ENCODE results near the gene ALDH1A2.
A peak's percentile ranks its signal among the peaks of the same experiment; 100 is the strongest.
"Not testable (repeated sequence)": the region's sequence is repeated elsewhere in the genome, so short reads cannot be mapped to it uniquely, and the experiment has no call there.

Gene ALDH1A2

GRCh38 chr15:58066042-58066867 lies 744 bp upstream of the ALDH1A2 start:
- no peak for DNase-seq (ENCODE audit: low spot score)

GRCh38 chr15:58064980-58065444 lies 499 bp downstream of the ALDH1A2 start:
- no peak for DNase-seq (ENCODE audit: low spot score)

DNA sequence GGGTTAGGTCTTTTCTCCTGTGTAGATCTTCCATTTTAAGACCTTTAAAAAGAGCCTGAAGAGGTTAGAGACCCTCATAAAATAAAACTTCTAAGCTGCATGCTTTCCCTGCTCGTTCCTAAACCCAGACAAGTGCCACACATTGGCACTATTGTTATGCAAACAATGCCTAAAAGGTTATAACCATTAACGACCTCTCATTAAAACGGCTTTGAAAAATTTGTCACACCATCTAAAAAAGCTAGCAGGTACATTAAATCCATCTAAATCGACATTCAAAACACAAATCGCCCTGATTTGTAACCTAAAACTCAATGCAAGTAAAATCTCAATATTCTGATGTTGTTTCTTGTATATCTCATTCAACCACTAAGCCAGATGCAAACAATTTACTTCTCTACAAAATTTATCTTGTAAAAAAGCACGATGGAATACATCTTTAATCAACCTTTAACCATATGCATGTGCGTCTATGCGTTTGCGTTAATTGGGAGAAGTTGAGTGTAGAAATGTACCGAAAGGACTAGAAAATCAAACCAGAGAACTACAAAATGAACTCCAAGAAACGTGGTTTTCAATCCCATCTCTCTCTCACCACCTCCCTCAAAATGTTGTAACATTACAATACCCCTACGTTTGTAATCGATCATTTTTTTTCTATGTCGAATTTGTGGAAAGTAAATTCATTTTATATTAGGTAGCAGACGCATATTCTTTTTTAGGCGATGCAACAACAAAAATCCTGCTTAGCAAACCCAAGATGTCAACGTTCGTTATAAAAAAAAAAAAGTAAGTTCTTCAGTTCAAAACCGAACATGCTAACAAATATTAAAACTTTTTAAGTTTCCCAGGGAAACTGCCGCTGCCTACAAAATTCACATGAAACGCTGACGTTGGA lies 1.2 kb downstream of the ALDH1A2 start:
- DNase-seq (ENCODE audit: low spot score) = no peak

GRCh38 chr15:58063614-58064013 lies 1.9 kb downstream of the ALDH1A2 start:
- no peak for DNase-seq (ENCODE audit: low spot score)

GRCh38 chr15:58062983-58063382 lies 2.5 kb downstream of the ALDH1A2 start:
- no peak for DNase-seq (ENCODE audit: low spot score)

GRCh38 chr15:58062175-58062574 lies 3.3 kb downstream of the ALDH1A2 start:
- no peak for DNase-seq (ENCODE audit: low spot score)

GRCh38 chr15:58060575-58060974 lies 4.9 kb downstream of the ALDH1A2 start:
- no peak for DNase-seq (ENCODE audit: low spot score)

DNA sequence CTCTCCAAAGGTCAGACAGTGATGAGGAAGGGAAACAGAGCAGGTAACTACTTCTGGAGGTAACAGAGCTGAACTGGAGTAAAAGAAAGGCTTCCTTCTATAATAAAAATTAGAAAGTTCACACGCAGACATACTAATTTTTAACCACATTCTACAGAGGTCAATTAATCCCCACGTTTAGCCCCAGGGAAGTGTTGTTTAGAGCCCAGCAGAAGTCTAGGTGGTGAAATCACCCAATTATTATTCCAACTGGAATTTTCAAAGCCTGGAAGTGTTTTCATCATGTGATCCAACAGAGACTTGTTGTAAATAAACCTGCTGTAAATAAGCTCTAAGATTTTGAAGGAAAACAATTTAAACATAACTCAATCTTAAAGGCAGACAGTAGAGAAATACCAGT lies 6.8 kb downstream of the ALDH1A2 start:
- DNase-seq (ENCODE audit: low spot score) = no peak

DNA sequence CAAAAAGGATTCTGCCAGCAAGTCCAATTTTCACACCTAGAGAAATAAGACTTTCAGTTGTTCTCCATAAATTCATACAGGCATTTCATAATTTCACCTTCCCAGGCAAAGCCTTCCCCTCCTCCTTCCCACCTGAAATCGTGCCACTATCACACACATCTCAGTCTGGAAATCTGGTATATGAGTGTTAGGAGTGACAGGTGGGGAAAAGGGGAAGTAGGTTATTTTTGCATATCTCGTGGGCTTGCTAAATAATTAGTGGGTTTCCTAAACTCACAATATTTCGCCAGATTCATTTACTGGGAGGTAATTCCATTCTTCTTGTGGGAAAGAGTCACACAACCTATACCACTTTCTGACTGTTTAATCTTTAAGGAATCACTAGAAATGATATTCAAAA lies 7.4 kb downstream of the ALDH1A2 start:
- DNase-seq (ENCODE audit: low spot score) = no peak

- DNase-seq (ENCODE audit: low spot score) = no peak
These were observed 8.0 kb downstream of the ALDH1A2 start for GRCh38 chr15:58057559-58057958.

DNA sequence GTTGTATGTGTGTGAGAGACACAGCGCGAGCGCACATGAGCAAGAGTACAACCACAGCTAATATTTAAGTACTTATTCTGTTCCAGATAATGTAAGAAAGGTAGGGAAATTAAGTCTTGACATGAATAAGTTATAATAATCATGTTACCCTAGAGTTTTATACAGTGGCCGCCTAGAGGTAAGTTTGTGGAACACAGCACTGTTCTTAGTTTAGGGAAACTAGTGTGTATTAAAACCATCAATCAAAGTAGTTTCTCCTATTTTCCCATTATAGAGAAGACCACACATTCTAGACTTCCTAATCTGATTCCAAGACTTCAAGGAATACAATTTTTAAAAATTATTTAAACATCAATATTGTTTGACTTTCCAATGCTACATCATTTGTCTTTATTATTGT lies 9.5 kb downstream of the ALDH1A2 start:
- DNase-seq (ENCODE audit: low spot score) = peak; percentile 11

DNA sequence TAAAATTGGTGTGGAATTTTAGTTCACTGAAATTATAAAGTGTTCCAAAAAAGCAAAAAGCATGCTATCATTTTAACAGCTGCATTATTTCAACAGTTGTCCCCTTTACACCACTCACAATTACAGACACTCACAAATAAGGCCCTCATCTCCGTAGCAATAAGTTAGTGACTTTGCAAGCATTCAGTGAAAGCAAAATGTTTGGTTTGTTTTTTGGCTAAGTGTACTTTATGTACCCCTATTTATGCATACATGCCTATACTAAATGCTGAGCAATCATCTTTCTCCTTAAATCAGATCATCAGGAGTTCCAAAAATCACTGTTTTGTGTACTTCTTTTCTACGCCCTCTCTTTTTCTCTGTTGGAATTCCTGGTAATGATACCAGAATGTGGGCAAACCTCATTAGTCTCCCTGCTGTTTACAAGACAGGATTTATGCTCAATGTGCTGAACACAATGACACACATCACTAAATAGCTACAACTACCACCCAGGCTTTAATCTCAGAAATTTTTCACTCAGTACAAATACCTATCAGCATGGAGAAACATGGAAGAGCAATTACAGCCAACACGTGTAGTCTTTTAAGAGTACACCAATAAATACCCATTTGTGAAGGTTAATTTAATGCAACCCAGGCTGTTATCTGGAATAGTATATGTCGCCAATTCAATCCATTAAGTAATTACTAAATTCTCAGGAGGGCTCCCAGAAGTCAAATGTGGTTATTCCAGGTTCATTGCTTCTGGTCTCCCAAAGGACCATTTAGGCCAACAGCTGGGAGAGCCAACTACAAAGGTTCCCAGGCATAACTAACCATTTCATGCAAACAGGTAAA lies 12.0 kb downstream of the ALDH1A2 start:
- DNase-seq (ENCODE audit: low spot score) = no peak

DNA sequence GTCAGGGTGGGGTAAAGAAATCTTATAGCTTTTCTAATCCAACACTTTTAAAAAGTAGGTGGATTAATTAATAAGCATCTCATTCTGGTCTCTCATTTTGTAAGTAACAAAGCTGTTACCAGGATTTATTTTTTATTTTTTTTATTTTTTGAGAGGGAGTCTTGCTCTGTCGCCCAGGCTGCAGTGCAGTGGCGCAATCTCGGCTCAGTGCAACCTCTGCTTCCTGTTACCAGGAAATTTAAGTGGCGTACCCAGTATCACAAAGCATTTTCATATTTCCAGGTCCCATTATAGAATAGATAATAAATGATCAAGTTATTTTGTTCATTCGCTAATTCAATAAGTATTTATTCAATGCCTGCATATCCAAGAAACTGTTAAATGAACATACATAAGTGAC lies 13.2 kb downstream of the ALDH1A2 start:
- DNase-seq (ENCODE audit: low spot score) = no peak

DNA sequence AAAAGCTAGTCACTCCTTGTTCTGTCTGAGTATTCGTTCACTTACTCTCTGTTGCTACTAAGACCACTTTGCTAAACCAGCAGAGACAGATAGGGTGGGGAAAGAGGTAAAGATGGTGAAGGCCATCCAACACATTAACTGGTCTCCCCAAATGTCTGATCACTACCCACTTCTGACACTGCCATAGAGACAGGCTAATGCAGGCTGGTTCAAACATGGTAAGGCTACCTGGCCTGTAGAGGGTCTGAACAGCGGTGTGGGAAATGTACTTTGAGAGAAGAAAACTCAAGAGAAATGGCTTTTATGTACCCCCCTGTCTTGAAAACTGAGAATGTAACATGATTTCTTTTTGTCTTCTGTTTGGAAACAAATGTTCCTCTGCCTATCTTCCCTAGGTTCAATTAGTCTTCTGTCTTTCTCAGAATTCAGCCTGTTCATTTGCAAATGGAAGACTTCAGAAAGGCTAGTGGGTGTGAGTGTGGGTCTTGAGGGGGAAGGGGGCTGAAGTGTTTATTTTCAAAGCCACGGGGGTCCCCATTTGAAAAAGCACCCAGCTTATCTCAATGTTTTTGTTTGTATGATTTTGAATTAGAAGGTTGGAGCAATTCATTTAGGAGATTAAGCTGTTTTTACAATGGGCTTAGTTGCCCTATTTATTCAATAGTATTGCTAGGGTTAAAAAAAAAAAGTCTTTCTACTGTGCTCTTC lies 15.8 kb downstream of the ALDH1A2 start:
- no peak for DNase-seq (ENCODE audit: low spot score)

- no peak for DNase-seq (ENCODE audit: low spot score)
These were observed 17.2 kb downstream of the ALDH1A2 start for GRCh38 chr15:58048261-58048660.

- no peak for DNase-seq (ENCODE audit: low spot score)
These were observed 18.4 kb downstream of the ALDH1A2 start for GRCh38 chr15:58047149-58047548.

DNA sequence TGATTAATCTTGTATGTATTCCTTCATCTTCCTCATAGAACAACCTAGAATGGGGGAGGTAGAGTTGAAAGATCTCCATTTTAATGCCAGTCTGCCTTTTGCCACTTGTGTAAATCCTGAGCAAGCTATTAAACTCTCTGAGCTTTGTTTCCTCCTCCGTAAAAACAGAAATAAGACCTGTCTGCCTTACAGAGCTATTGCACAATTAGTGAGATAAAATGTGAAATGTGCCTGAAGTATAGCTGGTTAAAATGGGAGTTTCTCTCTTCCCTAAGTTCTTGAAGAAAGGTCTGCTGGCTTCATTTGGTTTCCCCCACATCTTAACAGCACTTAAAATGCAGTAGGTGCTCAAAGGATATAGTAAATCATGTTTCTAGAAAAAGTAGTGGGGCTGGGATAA lies 19.0 kb downstream of the ALDH1A2 start:
- DNase-seq (ENCODE audit: low spot score) = no peak

DNA sequence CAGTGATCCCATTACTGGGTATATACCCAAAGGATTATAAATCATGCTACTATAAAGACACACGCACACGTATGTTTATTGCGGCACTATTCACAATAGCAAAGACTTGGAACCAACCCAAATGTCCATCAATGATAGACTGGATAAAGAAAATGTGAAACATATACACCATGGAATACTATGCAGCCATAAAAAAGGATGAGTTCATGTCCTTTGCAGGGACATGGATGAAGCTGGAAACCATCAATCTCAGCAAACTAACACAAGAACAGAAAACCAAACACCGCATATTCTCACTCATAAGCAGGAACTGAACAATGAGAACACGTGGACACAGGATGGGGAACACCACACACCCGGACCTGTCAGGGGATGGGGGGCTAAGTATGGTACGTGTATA lies 20.1 kb downstream of the ALDH1A2 start:
- DNase-seq (ENCODE audit: low spot score) = not testable (repeated sequence)

DNA sequence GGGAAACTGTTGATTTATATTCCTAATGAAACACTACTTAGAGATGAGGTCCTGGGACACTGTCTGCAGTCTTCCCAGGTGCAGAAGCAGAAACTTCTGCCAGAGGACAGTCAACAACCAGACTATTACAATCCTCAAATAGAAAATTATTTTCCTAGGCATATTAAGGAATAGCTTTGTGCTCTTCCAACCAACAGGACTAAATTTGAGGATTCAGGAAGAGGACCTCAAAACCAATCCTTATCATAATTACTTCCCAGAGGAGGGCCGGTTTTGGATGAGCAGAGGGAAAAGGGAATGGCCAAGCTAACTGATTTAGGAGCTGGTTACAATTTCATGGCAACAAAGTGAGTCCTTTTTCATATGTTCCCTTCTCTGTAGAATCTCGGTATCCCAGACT lies 21.0 kb downstream of the ALDH1A2 start:
- no peak for DNase-seq (ENCODE audit: low spot score)

DNA sequence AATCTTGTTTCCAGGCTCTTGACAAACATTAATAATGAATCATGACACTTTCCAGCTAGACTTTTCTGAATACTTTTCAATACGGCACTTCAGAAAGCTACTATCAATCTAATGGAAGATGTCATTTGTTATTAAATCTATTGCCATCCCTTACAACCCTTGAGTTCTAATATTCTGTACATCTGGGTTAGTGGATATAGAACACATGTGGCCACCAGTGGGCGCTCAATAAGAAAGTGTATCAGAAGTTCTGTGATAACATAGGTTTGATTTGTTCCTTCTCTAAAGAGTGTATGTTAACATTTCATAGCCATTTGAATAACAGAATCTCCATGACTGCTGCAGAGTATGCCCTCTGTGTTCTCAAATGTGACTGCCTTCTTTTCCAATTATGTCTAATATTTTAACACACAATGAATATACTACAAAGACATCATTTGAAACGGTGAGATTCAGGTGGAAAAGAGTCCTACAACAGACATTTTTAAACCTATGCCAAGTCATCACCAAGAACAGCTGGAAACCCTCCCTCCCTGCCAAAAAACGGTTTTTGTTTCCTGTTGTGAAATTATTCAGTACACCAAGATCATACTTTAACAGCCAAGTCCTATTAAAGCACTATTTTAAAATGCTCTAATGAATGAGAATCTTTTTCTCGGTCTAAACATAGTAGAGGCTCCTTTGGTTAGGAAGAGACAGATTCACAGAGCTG lies 22.2 kb downstream of the ALDH1A2 start:
- peak; percentile 40 for DNase-seq (ENCODE audit: low spot score)

GRCh38 chr15:58042006-58042405 lies 23.5 kb downstream of the ALDH1A2 start:
- no peak for DNase-seq (ENCODE audit: low spot score)

Measured in RKO (cell line).